ENCODE results near the gene LYG2. TPM values are rescaled to one million over a fixed set of nuclear protein-coding genes. Genes with fewer than 3 reads are reported as not detected.

The LYG2 gene, protein sequence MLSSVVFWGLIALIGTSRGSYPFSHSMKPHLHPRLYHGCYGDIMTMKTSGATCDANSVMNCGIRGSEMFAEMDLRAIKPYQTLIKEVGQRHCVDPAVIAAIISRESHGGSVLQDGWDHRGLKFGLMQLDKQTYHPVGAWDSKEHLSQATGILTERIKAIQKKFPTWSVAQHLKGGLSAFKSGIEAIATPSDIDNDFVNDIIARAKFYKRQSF
- not detected for total RNA-seq

DNA sequence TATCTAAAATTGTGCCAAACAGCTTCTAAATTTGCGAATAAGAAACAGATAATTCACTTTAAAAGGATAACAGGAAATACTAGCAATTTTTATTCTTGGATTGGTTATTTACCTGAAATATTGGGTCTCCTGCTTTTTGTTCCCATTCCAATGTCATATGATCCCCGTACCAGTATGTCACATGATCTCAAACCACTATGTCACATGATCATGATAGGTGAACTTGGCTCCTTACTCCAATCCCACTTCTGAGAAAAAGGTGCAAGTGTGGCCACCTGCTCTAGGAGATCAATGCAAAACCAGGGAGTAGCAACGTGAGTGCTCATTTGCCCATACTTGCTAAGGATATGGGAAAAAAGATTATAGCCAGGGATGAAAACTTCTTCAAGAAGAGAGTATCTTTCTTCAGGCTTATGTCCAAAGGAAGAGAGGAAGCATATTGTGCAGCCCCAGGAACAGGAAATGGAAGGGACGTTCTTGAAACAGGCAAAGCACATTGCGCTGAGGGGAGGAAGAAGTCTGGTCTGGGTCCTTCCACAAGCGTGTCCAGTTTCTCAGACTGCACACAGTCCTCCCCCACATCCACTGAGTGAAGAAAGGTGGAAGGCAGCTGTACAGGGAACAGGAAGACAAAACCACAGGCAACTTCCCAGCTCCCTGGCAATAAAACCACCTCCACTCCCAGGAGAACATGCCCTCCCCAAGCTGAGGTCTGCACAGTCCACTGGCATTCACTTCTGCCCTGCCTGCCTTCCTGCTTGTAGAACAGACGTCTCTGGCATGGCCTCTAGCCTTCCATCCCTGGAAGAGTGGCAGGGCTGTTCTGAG lies at the start of gene LYG2:
LYG2 (minus strand) TSS at position 176 of the 828 bp plus-strand sequence. CDS start 1,406 bp downstream, outside the sequence.

DNA sequence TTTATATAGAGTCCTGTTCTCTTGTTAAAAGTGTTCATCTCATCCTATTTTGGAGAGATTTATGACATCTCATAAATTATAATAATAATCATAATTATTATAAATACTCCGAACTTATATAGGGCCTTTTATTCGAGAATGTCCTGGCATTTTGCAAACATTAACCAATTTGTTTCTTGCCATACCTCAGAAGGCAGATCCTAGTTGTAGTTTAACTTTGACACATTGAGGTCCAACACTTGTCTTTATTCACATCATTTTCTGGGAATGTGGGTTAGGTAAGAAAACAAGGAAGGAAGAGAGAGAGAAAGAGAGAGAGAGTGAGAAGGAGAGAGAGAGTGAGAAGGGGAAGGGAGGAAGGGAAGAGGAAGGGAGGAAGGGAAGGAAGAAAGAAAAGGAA lies 45.6 kb upstream of the LYG2 start, which contains the start of gene LYG1:
LYG1 (minus strand) TSS at position 101 of the 400 bp plus-strand sequence. CDS start 5,527 bp downstream, outside the sequence.

Other genes with a start within 250 kb of the LYG2 start
- gene C2orf15, start 114.0 kb downstream of the LYG2 start, total RNA-seq = 1 to 10 TPM in 1 of 2 experiments, under 1 TPM in 1; 0.79 to 1.6 TPM
- 1 to 10 TPM; 7.4 to 9.2 TPM for gene TSGA10, start 100.7 kb downstream of the LYG2 start, total RNA-seq
- 1 to 10 TPM; 8.9 to 9.4 TPM for gene LIPT1, start 100.7 kb downstream of the LYG2 start, total RNA-seq
- gene MITD1, start 74.6 kb downstream of the LYG2 start, total RNA-seq = 10 to 100 TPM; 58.5 to 61.5 TPM
- gene MRPL30, start 74.5 kb downstream of the LYG2 start, total RNA-seq = 10 to 100 TPM; 22.9 to 25.5 TPM
- gene LYG1, start 45.5 kb upstream of the LYG2 start, total RNA-seq = 1 to 10 TPM; 1.2 TPM
- 10 to 100 TPM; 28.8 to 29.5 TPM for gene TXNDC9, start 80.7 kb upstream of the LYG2 start, total RNA-seq
- gene EIF5B, start 81.7 kb upstream of the LYG2 start, total RNA-seq = 10 to 100 TPM; 35.6 to 35.9 TPM
- 10 to 100 TPM; 31.4 to 34.2 TPM for gene REV1, start 234.4 kb upstream of the LYG2 start, total RNA-seq

Measured in activated naive CD4-positive, alpha-beta T cell treated with anti-CD3 and anti-CD28 coated beads, Interleukin-2, amount 10 ng/mL, durations not matched to agents 5 hours and 36 hours (primary cell).